ENCODE data around the gene LCE6A. TPM values are rescaled to one million over a fixed set of nuclear protein-coding genes. Genes with fewer than 3 reads are reported as not detected.

Gene LCE6A
- polyA plus RNA-seq, 3 donors: not detected

GRCh38 chr1:152884085-152884484 is 41.4 kb downstream of the LCE6A start:
- H3K27ac ChIP-seq (ENCODE audit: low read depth in 1 of 2, low read length in 2 of 2): no peak overlapping the region
- H3K27me3 ChIP-seq (ENCODE audit: control insufficient read depth in 2 of 2, insufficient read depth in 2 of 2, low read length in 2 of 2): peaks cover 0 to under 1% of the 10 kb centered on the region in 2 donors
- H4K20me1 ChIP-seq (ENCODE audit: insufficient read depth, low read length): no peaks in the 10 kb centered on the region
- no peak overlapping the region for H3K4me2 ChIP-seq (replicated peaks; ENCODE audit: extremely low read depth, low read length, poor library complexity, severe bottlenecking)
- no peaks in the 10 kb centered on the region for H3K9me3 ChIP-seq (replicated peaks in 1 of 2; ENCODE audit: control insufficient read depth in 1 of 2, insufficient read depth in 1 of 2, low read length in 2 of 2)
- Mint-ChIP-seq H3K4me1 (peaks cover 5% of the 10 kb centered on the region), H3K4me3 (no peak overlapping the region), H3K27ac (no peak overlapping the region), H3K27me3 (ENCODE audit: low read depth in 3 of 3) (peaks cover 0 to 10% (median 7%) of the 10 kb centered on the region in 3 donors), H3K9me3 (peaks cover 0 to 3% (median 2%) of the 10 kb centered on the region in 7 donors), H3K36me3 (no peaks in the 10 kb centered on the region)
- no peak for TF ChIP-seq CTCF (IDR thresholded peaks at IDR 0.05)
- no peak overlapping the region for H3K9ac ChIP-seq (ENCODE audit: insufficient read depth, low read length, poor library complexity, severe bottlenecking)
- H3K79me2 ChIP-seq (ENCODE audit: insufficient read depth, low read length): no peaks in the 10 kb centered on the region
- no peak overlapping the region for H2AFZ ChIP-seq (ENCODE audit: insufficient read depth, low read depth, low read length, poor library complexity, severe bottlenecking)
- no peaks in the 10 kb centered on the region for H3K4me1 ChIP-seq (ENCODE audit: control insufficient read depth in 1 of 2, insufficient read depth in 2 of 2, low read length in 2 of 2)
- intact Hi-C loops (cut with micrococcal nuclease): no loop called here
- no peak overlapping the region for H3K4me3 ChIP-seq (replicated peaks in 1 of 3; ENCODE audit: low read depth in 2 of 3, low read length in 3 of 3)
- no peaks in the 10 kb centered on the region for H3K36me3 ChIP-seq (replicated peaks in 1 of 2; ENCODE audit: control insufficient read depth in 1 of 2, insufficient read depth in 2 of 2, low read length in 2 of 2)
- DNase-seq: no peak

- DNase-seq: no peak
- Mint-ChIP-seq H3K36me3 (no peaks in the 10 kb centered on the region), H3K4me1 (peaks cover 5% of the 10 kb centered on the region), H3K9me3 (peaks cover 0 to 3% (median 2%) of the 10 kb centered on the region in 7 donors), H3K27me3 (ENCODE audit: low read depth in 3 of 3) (peaks cover 0 to 10% (median 7%) of the 10 kb centered on the region in 3 donors), H3K4me3 (no peak overlapping the region), H3K27ac (peak overlapping the region in 1 of 7 donors; percentile 34)
- no peaks in the 10 kb centered on the region for H3K36me3 ChIP-seq (replicated peaks in 1 of 2; ENCODE audit: control insufficient read depth in 1 of 2, insufficient read depth in 2 of 2, low read length in 2 of 2)
- no peaks in the 10 kb centered on the region for H4K20me1 ChIP-seq (ENCODE audit: insufficient read depth, low read length)
- H3K4me2 ChIP-seq (replicated peaks; ENCODE audit: extremely low read depth, low read length, poor library complexity, severe bottlenecking): no peak overlapping the region
- WGBS (ENCODE audit: insufficient coverage): no CpG with 5 or more reads among the region's 1 CpG
- H3K27ac ChIP-seq (ENCODE audit: low read depth in 1 of 2, low read length in 2 of 2): no peak overlapping the region
- peaks cover 0 to 3% of the 10 kb centered on the region in 2 donors for H3K27me3 ChIP-seq (ENCODE audit: control insufficient read depth in 2 of 2, insufficient read depth in 2 of 2, low read length in 2 of 2)
- no peak overlapping the region for H3K4me3 ChIP-seq (replicated peaks in 1 of 3; ENCODE audit: low read depth in 2 of 3, low read length in 3 of 3)
- no peaks in the 10 kb centered on the region for H3K9me3 ChIP-seq (replicated peaks in 1 of 2; ENCODE audit: control insufficient read depth in 1 of 2, insufficient read depth in 1 of 2, low read length in 2 of 2)
- no peaks in the 10 kb centered on the region for H3K79me2 ChIP-seq (ENCODE audit: insufficient read depth, low read length)
- intact Hi-C loops (cut with micrococcal nuclease): no loop called here
- H3K4me1 ChIP-seq (ENCODE audit: control insufficient read depth in 1 of 2, insufficient read depth in 2 of 2, low read length in 2 of 2): no peaks in the 10 kb centered on the region
- TF ChIP-seq CTCF (IDR thresholded peaks at IDR 0.05): no peak
- no peak overlapping the region for H2AFZ ChIP-seq (ENCODE audit: insufficient read depth, low read depth, low read length, poor library complexity, severe bottlenecking)
- no peak overlapping the region for H3K9ac ChIP-seq (ENCODE audit: insufficient read depth, low read length, poor library complexity, severe bottlenecking)
Observed at GRCh38 chr1:152884506-152884905, 41.9 kb downstream of the LCE6A start.
